Activated CD8-positive, alpha-beta memory T cell treated with anti-CD3 and anti-CD28 coated beads for 4 hours (primary cell): ENCODE measurements around the gene DDX10.

ENCODE experiments used
- DNase-seq, 2 donors: peaks; one replicate each; pipeline ENCODE4 v3.0.0-alpha.2; 2020; ENCODE audit warnings: low read depth in 2 of 2

Gene DDX10

GRCh38 chr11:108906329-108906728 lies 241.5 kb downstream of the DDX10 start:
- DNase-seq, result no peak

- no peak for DNase-seq
Measured at GRCh38 chr11:108906826-108907225, 242.0 kb downstream of the DDX10 start.

- no peak for DNase-seq
Measured at GRCh38 chr11:108909041-108909440, 244.2 kb downstream of the DDX10 start.

- DNase-seq, result no peak
Measured at GRCh38 chr11:108909921-108910320, 245.1 kb downstream of the DDX10 start.

- no peak for DNase-seq
Measured at GRCh38 chr11:108912581-108912980, 247.7 kb downstream of the DDX10 start.

GRCh38 chr11:108913204-108913603 lies 248.3 kb downstream of the DDX10 start:
- no peak for DNase-seq

DNA sequence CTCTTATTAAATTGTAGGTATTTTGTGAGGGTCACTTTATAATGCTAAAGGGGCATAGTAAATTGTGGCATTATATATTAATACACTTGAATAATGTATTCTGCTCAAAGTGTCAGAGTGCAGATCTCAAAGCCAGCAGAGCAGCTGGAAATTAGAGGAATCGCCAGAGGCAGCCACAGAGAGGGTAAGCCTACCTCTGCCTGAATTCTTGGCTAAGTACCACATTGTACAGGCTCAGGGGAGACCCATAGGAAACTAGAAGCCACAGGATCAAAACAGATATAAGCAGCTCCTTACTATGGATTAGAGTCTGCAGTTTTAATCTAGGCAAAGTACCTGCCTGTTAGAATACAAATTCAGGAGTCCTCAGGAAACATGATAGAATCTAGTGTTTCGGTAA lies 249.3 kb downstream of the DDX10 start:
- DNase-seq, result no peak

DNA sequence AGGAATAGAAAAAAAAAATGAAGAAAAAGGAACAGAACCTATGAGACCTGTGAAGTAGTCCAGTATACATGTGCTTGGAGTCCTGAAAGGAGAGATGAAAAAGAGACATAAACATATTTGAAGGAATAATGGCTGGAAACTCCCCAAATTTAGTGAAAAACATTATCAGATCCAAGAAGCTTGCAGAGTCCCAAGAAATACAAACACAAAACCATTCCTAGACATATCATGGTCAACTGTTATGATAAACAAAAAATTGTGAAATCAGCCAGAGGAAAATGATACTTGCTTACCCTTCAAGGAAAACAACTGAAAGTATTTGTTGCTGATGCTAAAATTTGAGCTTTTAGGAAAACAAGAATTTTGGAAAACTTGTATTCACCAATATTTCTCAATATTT lies 250.1 kb downstream of the DDX10 start:
- DNase-seq, result no peak

GRCh38 chr11:108915666-108916065 lies 250.8 kb downstream of the DDX10 start:
- no peak for DNase-seq

GRCh38 chr11:108916290-108916689 lies 251.4 kb downstream of the DDX10 start:
- no peak for DNase-seq

- no peak for DNase-seq
Measured at GRCh38 chr11:108916935-108917334, 252.1 kb downstream of the DDX10 start.

- no peak for DNase-seq
Measured at GRCh38 chr11:108921211-108921610, 256.3 kb downstream of the DDX10 start.

DNA sequence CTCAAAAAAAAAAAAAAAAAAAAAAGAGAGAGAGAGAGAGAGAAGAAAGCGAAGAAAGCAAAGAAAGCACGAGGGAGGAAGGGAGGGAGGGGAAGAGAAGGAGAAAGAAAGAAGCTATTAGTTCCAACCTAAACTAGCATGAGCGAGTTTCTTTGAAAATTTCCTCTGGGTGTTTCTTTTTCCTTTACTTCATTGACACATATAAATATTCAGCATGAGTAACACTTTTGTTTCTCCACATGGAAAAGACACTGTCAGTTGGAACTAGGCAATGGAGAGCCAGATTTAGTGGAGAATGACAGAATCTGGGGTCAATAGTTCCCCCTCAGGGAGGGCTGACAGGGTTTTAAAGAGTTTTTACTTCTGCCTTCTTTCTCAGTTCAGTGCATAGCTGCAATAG lies 257.4 kb downstream of the DDX10 start:
- DNase-seq, result no peak

- DNase-seq, result no peak
Measured at GRCh38 chr11:108923413-108923812, 258.5 kb downstream of the DDX10 start.

DNA sequence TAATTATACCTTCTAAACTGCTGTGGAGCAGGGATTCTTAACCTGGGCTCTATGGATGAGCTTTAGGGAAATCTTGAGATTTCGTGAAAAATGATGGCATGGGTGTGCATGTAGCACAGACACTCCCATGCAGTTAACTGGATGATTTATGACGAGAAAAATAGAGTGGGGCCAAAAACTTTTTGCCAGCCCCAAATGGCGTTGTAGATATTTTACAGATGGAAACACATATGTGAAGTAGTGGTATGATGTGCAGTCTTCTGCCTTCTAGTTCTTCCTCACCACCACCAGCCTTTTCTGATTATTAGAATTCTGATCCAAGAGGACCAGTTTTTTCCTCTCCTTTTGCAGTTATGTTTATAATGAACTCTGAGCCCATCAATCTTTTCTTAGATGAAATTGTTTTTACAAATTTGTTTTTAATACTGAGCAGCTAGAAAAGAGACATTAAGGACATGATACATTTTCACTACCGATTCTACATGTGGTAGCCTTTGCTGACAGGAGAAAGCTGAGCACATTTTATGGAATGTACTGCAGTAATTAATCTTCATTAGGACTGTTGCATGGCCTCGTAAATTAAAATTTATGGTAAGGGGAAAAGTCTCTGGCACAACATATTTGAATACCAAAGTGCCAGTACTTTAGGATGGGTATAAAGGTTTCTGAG lies 261.4 kb downstream of the DDX10 start:
- DNase-seq, result no peak

GRCh38 chr11:108926841-108927577 lies 262.1 kb downstream of the DDX10 start:
- DNase-seq, result no peak

DNA sequence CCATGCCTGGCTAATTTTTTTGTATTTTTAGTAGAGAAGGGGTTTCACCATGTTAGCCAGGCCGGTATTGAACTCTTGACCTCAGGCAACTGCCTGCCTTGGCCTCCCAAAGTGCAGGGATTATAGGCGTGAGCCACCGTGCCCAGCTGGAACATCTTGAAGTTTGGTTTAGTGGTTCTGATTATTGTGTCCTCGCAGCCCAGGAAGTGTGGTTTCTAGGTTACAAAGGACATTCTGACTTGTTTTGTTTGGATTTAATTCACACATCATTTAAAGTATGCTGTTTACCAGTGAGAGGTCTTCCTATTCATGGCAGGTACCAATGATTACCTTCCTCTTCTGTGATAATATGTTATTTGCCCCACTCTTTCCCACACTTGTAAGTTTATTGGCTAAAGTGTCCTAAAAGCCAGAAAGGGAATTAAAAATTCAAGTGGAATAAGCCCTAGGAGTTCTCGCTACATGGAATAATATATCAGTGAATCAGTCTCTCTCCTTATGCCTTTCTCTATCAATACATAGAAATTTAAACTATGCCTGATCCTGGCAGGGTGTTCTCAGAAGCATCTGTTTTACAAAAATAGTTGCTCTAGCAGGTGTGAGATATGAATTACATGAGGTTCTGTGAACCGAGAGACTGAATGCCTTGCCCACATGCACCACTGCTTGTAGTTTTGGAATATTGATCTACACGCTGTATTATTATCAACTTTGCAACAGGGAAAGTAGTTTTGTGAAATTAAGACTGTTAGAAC lies 263.1 kb downstream of the DDX10 start:
- no peak for DNase-seq

DNA sequence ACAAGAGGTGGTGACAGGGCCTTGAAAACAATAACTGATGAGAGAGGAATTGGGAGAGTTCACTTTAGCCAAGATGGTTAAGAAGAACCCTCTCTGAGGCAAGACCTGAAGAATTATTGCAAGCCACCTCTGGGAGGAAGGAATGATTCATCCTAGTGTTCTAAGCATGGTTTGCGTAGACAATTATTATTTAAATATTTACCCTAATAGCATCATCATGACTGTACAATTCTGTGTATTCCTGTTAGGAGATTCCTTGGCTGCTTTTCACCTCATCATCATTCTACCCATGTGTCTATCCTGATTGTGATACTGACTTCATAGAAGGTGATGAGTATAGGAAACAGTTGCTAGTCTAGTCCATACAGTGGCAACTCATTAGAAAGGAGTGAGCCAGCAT lies 264.4 kb downstream of the DDX10 start:
- no peak for DNase-seq

GRCh38 chr11:108931168-108931567 lies 266.3 kb downstream of the DDX10 start:
- no peak for DNase-seq

- DNase-seq, result no peak
Measured at GRCh38 chr11:108933630-108934029, 268.8 kb downstream of the DDX10 start.

DNA sequence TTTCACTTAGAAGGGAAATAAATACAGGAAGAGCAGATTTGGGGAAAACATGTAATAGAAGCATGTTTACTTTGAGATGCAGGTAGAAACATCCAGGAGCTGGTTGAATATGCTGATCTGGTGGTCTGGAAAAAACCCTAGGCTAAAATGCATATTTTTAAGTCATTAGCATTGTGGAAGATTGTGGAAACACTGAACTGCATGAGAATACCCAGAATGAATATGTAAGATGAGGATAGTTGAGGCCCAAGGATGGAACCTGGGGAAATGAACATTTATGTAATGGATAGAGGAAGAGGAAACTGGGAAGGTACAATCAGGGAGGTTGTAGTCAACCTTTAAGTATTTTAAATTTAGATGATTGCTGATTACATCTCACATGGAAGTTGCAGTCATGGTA lies 269.4 kb downstream of the DDX10 start:
- no peak for DNase-seq

DNA sequence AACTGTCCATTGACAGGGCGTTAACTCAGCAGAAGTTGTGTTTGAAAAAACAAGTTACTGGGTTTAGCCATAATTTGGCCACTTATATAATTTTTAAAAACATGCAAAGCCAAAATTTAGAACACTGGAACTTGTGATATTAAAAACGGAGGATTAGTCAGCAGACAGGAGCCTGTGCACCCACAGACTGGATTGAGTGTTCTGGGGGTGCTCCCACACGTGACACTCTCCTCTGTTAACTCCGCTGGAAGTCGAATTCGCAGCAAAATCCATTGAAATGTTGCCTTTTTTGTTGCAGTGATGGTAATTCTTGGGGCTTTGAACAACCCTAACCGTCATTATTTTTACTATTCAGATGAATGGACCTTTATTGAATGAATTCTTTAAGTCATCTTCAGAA lies 269.8 kb downstream of the DDX10 start:
- no peak for DNase-seq

GRCh38 chr11:108937746-108938145 lies 272.9 kb downstream of the DDX10 start:
- DNase-seq, result no peak
